DND-41 (cell line): ENCODE measurements around the gene ZNF212.

ENCODE experiments used
- EZH2 ChIP-seq: IDR thresholded peaks from 3 replicates; pipeline ENCODE4 v1.6.1; 2012; ENCODE audit warnings: borderline replicate concordance, low read depth, mild to moderate bottlenecking, moderate library complexity, low read length, inconsistent platforms; ENCODE audit not compliant: severe bottlenecking
- TF ChIP-seq, protein P1 (sequence below): IDR thresholded peaks from 2 replicates; pipeline ENCODE4 v1.5.1; 2012; ENCODE audit warnings: borderline replicate concordance, low read length, moderate library complexity, mild to moderate bottlenecking; ENCODE audit not compliant: poor library complexity, severe bottlenecking; ENCODE audit errors: extremely low read depth

DNA sequence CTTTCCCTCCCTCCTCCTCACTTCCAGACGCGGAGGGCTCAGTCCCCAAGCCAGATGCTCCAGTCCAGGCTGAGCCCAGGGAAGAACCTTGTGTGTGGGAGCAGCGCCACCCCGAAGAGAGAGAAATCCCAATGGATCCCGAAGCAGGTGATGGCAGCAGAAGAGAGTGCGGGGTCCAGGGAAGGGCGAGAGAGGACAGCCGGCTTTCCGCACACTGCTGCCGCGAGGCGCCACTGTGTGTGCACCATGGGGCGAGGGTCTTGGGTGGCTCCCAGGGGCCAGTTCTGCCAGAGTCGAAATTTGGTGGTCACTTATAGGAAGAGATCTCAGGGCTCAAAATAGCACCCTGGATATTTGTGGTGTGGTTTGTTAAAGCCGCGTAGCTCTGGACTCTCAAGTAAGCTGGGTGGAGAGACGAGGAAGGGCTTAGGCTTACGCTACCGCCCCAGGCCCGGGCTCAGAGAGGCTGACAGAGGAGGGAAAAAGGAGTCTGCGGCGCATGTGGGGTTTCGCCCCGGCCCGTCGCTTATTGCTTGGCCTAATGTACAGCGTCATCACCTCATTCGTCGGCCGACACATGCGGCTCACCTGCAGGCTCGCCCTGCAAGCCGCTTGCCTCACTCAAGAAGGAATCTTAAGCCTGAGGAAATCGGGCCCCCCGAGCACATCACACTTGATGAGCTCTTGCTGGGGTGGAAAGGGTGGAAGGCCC, 32.0 kb upstream of the ZNF212 start:
- TF ChIP-seq, protein P1, sequence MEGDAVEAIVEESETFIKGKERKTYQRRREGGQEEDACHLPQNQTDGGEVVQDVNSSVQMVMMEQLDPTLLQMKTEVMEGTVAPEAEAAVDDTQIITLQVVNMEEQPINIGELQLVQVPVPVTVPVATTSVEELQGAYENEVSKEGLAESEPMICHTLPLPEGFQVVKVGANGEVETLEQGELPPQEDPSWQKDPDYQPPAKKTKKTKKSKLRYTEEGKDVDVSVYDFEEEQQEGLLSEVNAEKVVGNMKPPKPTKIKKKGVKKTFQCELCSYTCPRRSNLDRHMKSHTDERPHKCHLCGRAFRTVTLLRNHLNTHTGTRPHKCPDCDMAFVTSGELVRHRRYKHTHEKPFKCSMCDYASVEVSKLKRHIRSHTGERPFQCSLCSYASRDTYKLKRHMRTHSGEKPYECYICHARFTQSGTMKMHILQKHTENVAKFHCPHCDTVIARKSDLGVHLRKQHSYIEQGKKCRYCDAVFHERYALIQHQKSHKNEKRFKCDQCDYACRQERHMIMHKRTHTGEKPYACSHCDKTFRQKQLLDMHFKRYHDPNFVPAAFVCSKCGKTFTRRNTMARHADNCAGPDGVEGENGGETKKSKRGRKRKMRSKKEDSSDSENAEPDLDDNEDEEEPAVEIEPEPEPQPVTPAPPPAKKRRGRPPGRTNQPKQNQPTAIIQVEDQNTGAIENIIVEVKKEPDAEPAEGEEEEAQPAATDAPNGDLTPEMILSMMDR: no peak
- TF ChIP-seq EZH2: no peak
